HCT116 (cell line): ENCODE results near the gene C2orf76. TPM values are rescaled to one million over a fixed set of nuclear protein-coding genes. Genes with fewer than 3 reads are reported as not detected.

ENCODE experiments used
- ATAC-seq: fragments of 200-7000 bp; cut with Tn5 transposase; 2 replicates; pipeline ENCODE4 v1.9.1; 2020; ENCODE audit warnings: mild to moderate bottlenecking, moderate library complexity
- BruUV-seq: library from RNA; stranded (reverse); fragments of 400-500 nt; replicated peaks from 2 replicates; lab custom pipeline; 2021; lab: Mats Ljungman, UMichigan
- CTCF ChIA-PET: fragments of 300-600 bp; sonication (Branson Sonifier 250); formaldehyde crosslinking; loops from one replicate; lab custom pipeline; 2021; ENCODE audit warnings: antibody characterized with exemption; lab: Charles Lee
- POLR2A ChIA-PET: fragments of 300-600, 350-600 bp; sonication (Branson Sonifier 250); formaldehyde crosslinking; loops from one replicate; lab custom pipeline; 2021; ENCODE audit warnings: antibody characterized with exemption; lab: Charles Lee
- RAD21 ChIA-PET, 2 experiments: fragments of 300-600 bp; sonication (Branson Sonifier 250); formaldehyde crosslinking; loops; one replicate each; lab custom pipeline; 2023; ENCODE audit warnings: low total read pairs in 2 of 2; ENCODE audit not compliant: uncharacterized antibody in 2 of 2, unreplicated experiment in 2 of 2, low non-redundant PET in 1 of 2; lab: Charles Lee
- DNase-seq: peaks from one replicate; pipeline ENCODE4 v3.0.0-alpha.2; 2010; ENCODE audit warnings: low read depth, low spot score
- H2AFZ ChIP-seq: fragments of 200-600 bp; shearing (Covaris generic), sonication (generic); 2 replicates; pipeline ENCODE4 v1.6.1; 2017; ENCODE audit warnings: low read depth, mixed run types, mixed read lengths, antibody characterized with exemption, low read length; ENCODE audit not compliant: poor library complexity, severe bottlenecking
- H3K27ac ChIP-seq: 2 replicates; pipeline ENCODE4 v1.5.1; 2012; ENCODE audit warnings: low read depth, low read length
- H3K27me3 ChIP-seq: fragments of 200-600 bp; sonication (generic); 2 replicates; pipeline ENCODE4 v1.6.1; 2016; ENCODE audit warnings: mixed run types, low read length, mixed read lengths; ENCODE audit not compliant: insufficient read depth
- H3K36me3 ChIP-seq, 2 experiments: fragments of 200-500 bp in 1 of 2; fragments of 200-600 bp in 1 of 2; sonication (Bioruptor generic) in 1 of 2; sonication (generic) in 1 of 2; 2 replicates each; pipeline versions ENCODE4 v1.5.1 to v1.6.1; 2014 to 2016; ENCODE audit warnings: low read length in 2 of 2, inconsistent platforms in 1 of 2, mixed read lengths in 1 of 2, mixed run types in 1 of 2; ENCODE audit not compliant: insufficient read depth in 2 of 2, control insufficient read depth in 1 of 2
- H3K4me1 ChIP-seq, 2 experiments: fragments of 200-600 bp in 1 of 2; sonication (generic) in 1 of 2; 2 replicates each; pipeline versions ENCODE4 v1.5.1 to v1.6.1; 2012 to 2017; ENCODE audit warnings: low read length in 2 of 2, inconsistent platforms in 1 of 2, mild to moderate bottlenecking in 1 of 2, mixed read lengths in 1 of 2, mixed run types in 1 of 2, moderate library complexity in 1 of 2; ENCODE audit not compliant: insufficient read depth in 2 of 2, control insufficient read depth in 1 of 2
- H3K4me2 ChIP-seq: fragments of 200-600 bp; sonication (generic); 2 replicates; pipeline ENCODE4 v1.6.1; 2017; ENCODE audit warnings: mixed run types, low read length, mixed read lengths
- H3K4me3 ChIP-seq, 2 experiments: fragments of 200-600 bp in 1 of 2; sonication (generic) in 1 of 2; replicated peaks in 1 of 2; 2 replicates each; pipeline ENCODE4 v1.5.1; 2011 to 2016; ENCODE audit warnings: low read length in 2 of 2, control low read depth in 1 of 2, low read depth in 1 of 2, mild to moderate bottlenecking in 1 of 2, mixed read lengths in 1 of 2, mixed run types in 1 of 2
- H3K79me2 ChIP-seq: fragments of 200-600 bp; sonication (generic); 2 replicates; pipeline ENCODE4 v1.6.1; 2017; ENCODE audit warnings: mild to moderate bottlenecking, mixed run types, low read length, moderate library complexity, mixed read lengths; ENCODE audit not compliant: insufficient read depth
- H3K9ac ChIP-seq: fragments of 200-600 bp; sonication (generic); 2 replicates; pipeline ENCODE4 v1.6.1; 2016; ENCODE audit warnings: low read length, mixed read lengths
- H3K9me2 ChIP-seq: fragments of 200-600 bp; sonication (generic), shearing (Covaris generic); 2 replicates; pipeline ENCODE4 v1.6.1; 2017; ENCODE audit warnings: mixed run types, mild to moderate bottlenecking, moderate library complexity; ENCODE audit not compliant: insufficient read depth
- H3K9me3 ChIP-seq, 2 experiments: fragments of 200-500 bp in 1 of 2; fragments of 200-600 bp in 1 of 2; sonication (Bioruptor generic) in 1 of 2; sonication (generic) in 1 of 2; 2 replicates each; pipeline ENCODE4 v1.6.1; 2014 to 2017; ENCODE audit warnings: low read length in 2 of 2, mixed read lengths in 2 of 2, inconsistent platforms in 1 of 2, low read depth in 1 of 2, mild to moderate bottlenecking in 1 of 2, mixed run types in 1 of 2, moderate library complexity in 1 of 2; ENCODE audit not compliant: control insufficient read depth in 1 of 2, insufficient read depth in 1 of 2
- H4K20me1 ChIP-seq: fragments of 200-600 bp; sonication (generic), shearing (Covaris generic); 2 replicates; pipeline ENCODE4 v1.6.1; 2017; ENCODE audit warnings: mixed run types, mild to moderate bottlenecking, moderate library complexity; ENCODE audit not compliant: insufficient read depth
- CBX3 ChIP-seq: IDR thresholded peaks from 2 replicates; pipeline ENCODE4 v1.6.1; 2012; ENCODE audit warnings: low read depth
- CEBPB ChIP-seq: IDR thresholded peaks from 2 replicates; pipeline ENCODE4 v1.6.1; 2012; ENCODE audit warnings: low read depth
- EZH2 ChIP-seq: fragments of 200-600 bp; sonication (generic); IDR thresholded peaks from 2 replicates; pipeline ENCODE4 v1.6.1; 2017; ENCODE audit warnings: antibody characterized with exemption, mixed run types
- FOSL1 ChIP-seq: IDR thresholded peaks from 2 replicates; pipeline ENCODE4 v1.6.1; 2012; ENCODE audit warnings: low read depth
- MAX ChIP-seq: IDR thresholded peaks from 2 replicates; pipeline ENCODE4 v1.6.1; 2012
- POLR2A ChIP-seq: IDR thresholded peaks from 2 replicates; pipeline ENCODE4 v1.7.0; 2011; ENCODE audit warnings: borderline replicate concordance; ENCODE audit not compliant: insufficient read depth, insufficient read length; ENCODE audit errors: extremely low read depth
- REST ChIP-seq: IDR thresholded peaks from 2 replicates; pipeline ENCODE4 v1.6.1; 2012; ENCODE audit warnings: low read depth
- YY1 ChIP-seq: IDR thresholded peaks from 2 replicates; pipeline ENCODE4 v1.6.1; 2011; ENCODE audit warnings: low read length, low read depth, moderate library complexity, mild to moderate bottlenecking; ENCODE audit not compliant: insufficient replicate concordance; ENCODE audit errors: extremely low read depth
- intact Hi-C: fragments of 100-400 bp; cut with micrococcal nuclease; formaldehyde crosslinking; loops from 2 replicates; pipeline ENCODE4 v1.10.0; 2022
- total RNA-seq: library from RNA; stranded (reverse); gene quantifications from one replicate; pipeline ENCODE4 v1.2.1, GENCODE V29; 2021; ENCODE audit not compliant: unreplicated experiment

C2orf76 gene
- total RNA-seq, 1 experiment from 2014 or later, result 10.5 TPM

- BruUV-seq, result no TSS peak
- Histone ChIP-seq H3K9ac (no peak overlapping the region), H3K27ac (no peak overlapping the region), H3K9me3 (no peaks in the 10 kb centered on the region), H3K36me3 (0 out of 4 replicates have a peak, but pooled peaks cover 0 to 4% of the 10 kb centered on the region in 2 experiments), H3K4me3 (no peak overlapping the region), H3K9me2 (no peaks in the 10 kb centered on the region), H3K27me3 (no peaks in the 10 kb centered on the region), H3K4me2 (no peak overlapping the region), H3K79me2 (peaks cover 3% of the 10 kb centered on the region; the same call in 1 of the 2 replicates), H2AFZ (no peak overlapping the region), H3K4me1 (no peaks in the 10 kb centered on the region), H4K20me1 (no peaks in the 10 kb centered on the region)
- intact Hi-C loops, result no loop called here
- TF ChIP-seq REST (no peak), FOSL1 (no peak), YY1 (no peak), CBX3 (no peak), EZH2 (no peak), POLR2A (no peak), MAX (no peak), CEBPB (no peak)
- ChIA-PET CTCF (no interaction called here), POLR2A (no interaction called here), RAD21 (no interaction called here)
- no peak for ATAC-seq
- DNase-seq, result no peak
Measured at GRCh38 chr2:119338826-119339561, 27.6 kb downstream of the C2orf76 start.
